ENCODE data around the gene CYFIP1. TPM values are rescaled to one million over a fixed set of nuclear protein-coding genes. Genes with fewer than 3 reads are reported as not detected.

The CYFIP1 gene
- total and polyA plus RNA-seq, 2 of the 8 experiments (the other 6 are each of a cell fraction or from before 2014, with no cell fraction given) = 38.6 to 81.7 TPM

GRCh38 chr15:22885120-22885519 lies 95.0 kb downstream of the CYFIP1 start:
- 95% methylated on average over 6 of the region's 6 CpGs; no CpG with 5 or more reads in 1 of the 2 experiments for WGBS, 2 experiments (ENCODE audit: extremely low coverage in 1 of 2, insufficient coverage in 1 of 2, insufficient read length in 1 of 2, insufficient replicate concordance in 2 of 2, low coverage in 1 of 2, low lambda C conversion rate in 2 of 2, missing lambda C conversion rate in 1 of 2)
- CTCF ChIA-PET (ENCODE audit: partially characterized antibody) = interaction anchor here (1.0 to 2.4 kb wide), 4 partner anchors 11 to 88 kb away, joined by 3 to 9 read pairs (median 4); no protein-coding TSS in a partner anchor
- no peak overlapping the region for H2BK15ac ChIP-seq (ENCODE audit: low read length)

More at GRCh38 chr15:22885120-22885519, 95.0 kb downstream of the CYFIP1 start:
- Histone ChIP-seq H3K56ac (replicated peaks; ENCODE audit: insufficient read length, low read depth, low read length) (no peak overlapping the region), H4K91ac (replicated peaks; ENCODE audit: insufficient read length, low read length) (no peak overlapping the region), H2AK5ac (ENCODE audit: low read depth, low read length) (no peak overlapping the region), H3K23me2 (ENCODE audit: low read depth, low read length) (no peaks in the 10 kb centered on the region), H3K27ac (ENCODE audit: low read depth, low read length) (no peak overlapping the region), H3K23ac (ENCODE audit: insufficient read length) (no peak overlapping the region), H3K4me1 (replicated peaks in 1 of 4; ENCODE audit: control insufficient read depth in 3 of 4, insufficient read depth in 4 of 4, low read length in 3 of 4) (peaks cover 0 to 3% (median 0%) of the 10 kb centered on the region in 4 experiments; a peak in 1 of 7 replicates), H2BK20ac (ENCODE audit: low read length) (no peak overlapping the region), H4K20me1 (replicated peaks in 1 of 2; ENCODE audit: control insufficient read depth in 1 of 2, insufficient read depth in 2 of 2, low read length in 2 of 2) (no peaks in the 10 kb centered on the region), H3K36me3 (ENCODE audit: control insufficient read depth in 2 of 4, insufficient read depth in 4 of 4, low read length in 3 of 4) (peaks cover 2 to 5% (median 3%) of the 10 kb centered on the region in 4 experiments; a peak in 3 of 8 replicates), H3K18ac (ENCODE audit: extremely low read depth, low read length) (no peak overlapping the region), H3K9ac (replicated peaks in 1 of 4; ENCODE audit: extremely low read depth in 1 of 4, low read depth in 3 of 4, low read length in 3 of 4) (no peak overlapping the region), H3K4ac (replicated peaks; ENCODE audit: insufficient read length, low read depth, low read length) (no peak overlapping the region), H3K79me1 (ENCODE audit: low read depth, low read length) (no peaks in the 10 kb centered on the region; the same call in 1 of the 2 replicates), H2AFZ (ENCODE audit: low read length) (no peak overlapping the region), H4K8ac (ENCODE audit: extremely low read depth, insufficient read depth, low read length) (no peak overlapping the region), H3K4me3 (ENCODE audit: extremely low read depth in 1 of 4, insufficient read depth in 2 of 4, low read depth in 3 of 4, low read length in 4 of 4) (no peak overlapping the region), H3K27me3 (replicated peaks in 1 of 4; ENCODE audit: control insufficient read depth in 3 of 4, extremely low read depth in 1 of 4, insufficient read depth in 3 of 4, low read length in 3 of 4) (no peaks in the 10 kb centered on the region), H2BK5ac (ENCODE audit: low read depth, low read length) (no peak overlapping the region), H4K5ac (ENCODE audit: insufficient read length, low read depth, low read length) (no peak overlapping the region), H3K14ac (ENCODE audit: insufficient read length) (no peak overlapping the region), H2BK12ac (ENCODE audit: low read depth, low read length) (no peak overlapping the region), H2BK120ac (replicated peaks; ENCODE audit: low read depth, low read length) (no peak overlapping the region), H3K4me2 (ENCODE audit: insufficient read depth in 1 of 2, low read depth in 2 of 2, low read length in 2 of 2) (no peak overlapping the region), H3K79me2 (ENCODE audit: control insufficient read depth in 1 of 2, insufficient read depth in 2 of 2, low read length in 2 of 2) (no peaks in the 10 kb centered on the region), H3K9me3 (ENCODE audit: insufficient read depth in 2 of 2, low read depth in 1 of 2, low read length in 1 of 2) (no peaks in the 10 kb centered on the region)
- TF ChIP-seq SIX5 (IDR thresholded peaks at IDR 0.05; ENCODE audit: low read depth, low read length) = no peak
- POLR2A ChIA-PET (ENCODE audit: partially characterized antibody) = interaction anchor here (0.6 to 1.3 kb wide), 3 partner anchors 9 to 94 kb away, joined by 3 read pairs; no protein-coding TSS in a partner anchor
- DNase-seq (ENCODE audit: low read depth in 1 of 2, low spot score in 2 of 2) = no peak
- no peak for FAIRE-seq

Measured in H1 (cell line).